ENCODE results near the gene TSKS.

Gene TSKS

GRCh38 chr19:49808711-49809159 is 45.6 kb upstream of the TSKS start:
- H2BK5ac ChIP-seq (ENCODE audit: low read length) = no peak overlapping the region
- no peak overlapping the region for H2BK120ac ChIP-seq (ENCODE audit: low read depth, low read length)
- no peaks in the 10 kb centered on the region for H3K79me1 ChIP-seq (ENCODE audit: low read length)
- H3K4ac ChIP-seq (ENCODE audit: low read depth, low read length) = no peak overlapping the region
- H3K4me1 ChIP-seq (ENCODE audit: control insufficient read depth, low read depth, low read length) = peaks cover 4% of the 10 kb centered on the region
- no CpG with 5 or more reads among the region's 31 CpGs for WGBS (ENCODE audit: extremely low coverage, insufficient coverage, low lambda C conversion rate)
- H2BK15ac ChIP-seq (replicated peaks; ENCODE audit: low read depth) = no peak overlapping the region
- H4K8ac ChIP-seq (ENCODE audit: low read depth, low read length) = no peak overlapping the region
- H3K9ac ChIP-seq (ENCODE audit: low read length) = peak overlapping the region; percentile 74
- H3K36me3 ChIP-seq (ENCODE audit: control insufficient read depth, insufficient read depth, low read length) = no peaks in the 10 kb centered on the region
- H3K27ac ChIP-seq (ENCODE audit: low read depth, low read length) = no peak overlapping the region
- no peaks in the 10 kb centered on the region for H3K27me3 ChIP-seq (ENCODE audit: insufficient read depth, low read length, poor library complexity)
- peak overlapping the region; percentile 82 for H3K4me2 ChIP-seq (ENCODE audit: low read length)
- peak; percentile 96 for DNase-seq
- peak overlapping the region; percentile 75 for H3K56ac ChIP-seq (ENCODE audit: low read length)
- no peak overlapping the region for H3K4me3 ChIP-seq (ENCODE audit: low read length)
- H4K5ac ChIP-seq (ENCODE audit: low read length) = no peak overlapping the region
- no peaks in the 10 kb centered on the region for H3K79me2 ChIP-seq (ENCODE audit: control insufficient read depth, insufficient read depth, low read length)
- no peak overlapping the region for H3K18ac ChIP-seq (ENCODE audit: low read length)
- H2AK5ac ChIP-seq (ENCODE audit: low read length) = no peak overlapping the region
- no peak overlapping the region for H3K23ac ChIP-seq (ENCODE audit: low read length)

GRCh38 chr19:49807904-49808675 is 45.0 kb upstream of the TSKS start:
- no peak overlapping the region for H3K23ac ChIP-seq (ENCODE audit: low read length)
- H3K9ac ChIP-seq (ENCODE audit: low read length) = peak overlapping the region; percentile 23
- H3K27ac ChIP-seq (ENCODE audit: low read depth, low read length) = no peak overlapping the region
- no peaks in the 10 kb centered on the region for H3K36me3 ChIP-seq (ENCODE audit: control insufficient read depth, insufficient read depth, low read length)
- no peak overlapping the region for H2BK15ac ChIP-seq (replicated peaks; ENCODE audit: low read depth)
- H3K56ac ChIP-seq (ENCODE audit: low read length) = no peak overlapping the region
- H2BK120ac ChIP-seq (ENCODE audit: low read depth, low read length) = no peak overlapping the region
- H2AK5ac ChIP-seq (ENCODE audit: low read length) = no peak overlapping the region
- H3K4me3 ChIP-seq (ENCODE audit: low read length) = no peak overlapping the region
- no peaks in the 10 kb centered on the region for H3K79me2 ChIP-seq (ENCODE audit: control insufficient read depth, insufficient read depth, low read length)
- H4K8ac ChIP-seq (ENCODE audit: low read depth, low read length) = no peak overlapping the region
- peak overlapping the region; percentile 0 for H3K4me2 ChIP-seq (ENCODE audit: low read length)
- no peaks in the 10 kb centered on the region for H3K79me1 ChIP-seq (ENCODE audit: low read length)
- no peaks in the 10 kb centered on the region for H3K27me3 ChIP-seq (ENCODE audit: insufficient read depth, low read length, poor library complexity)
- no peak overlapping the region for H3K4ac ChIP-seq (ENCODE audit: low read depth, low read length)
- no peak overlapping the region for H4K5ac ChIP-seq (ENCODE audit: low read length)
- H3K4me1 ChIP-seq (ENCODE audit: control insufficient read depth, low read depth, low read length) = peaks cover 4% of the 10 kb centered on the region
- no peak overlapping the region for H3K18ac ChIP-seq (ENCODE audit: low read length)
- WGBS (ENCODE audit: extremely low coverage, insufficient coverage, low lambda C conversion rate) = no CpG with 5 or more reads among the region's 20 CpGs
- DNase-seq = no peak
- no peak overlapping the region for H2BK5ac ChIP-seq (ENCODE audit: low read length)

- Histone ChIP-seq H3K9ac (ENCODE audit: low read length) (no peak overlapping the region), H3K36me3 (ENCODE audit: control insufficient read depth, insufficient read depth, low read length) (no peaks in the 10 kb centered on the region), H2AK5ac (ENCODE audit: low read length) (no peak overlapping the region), H4K8ac (ENCODE audit: low read depth, low read length) (no peak overlapping the region), H3K4me3 (ENCODE audit: low read length) (no peak overlapping the region), H3K23ac (ENCODE audit: low read length) (no peak overlapping the region), H2BK5ac (ENCODE audit: low read length) (no peak overlapping the region), H3K56ac (ENCODE audit: low read length) (no peak overlapping the region), H2BK15ac (replicated peaks; ENCODE audit: low read depth) (no peak overlapping the region), H3K18ac (ENCODE audit: low read length) (no peak overlapping the region), H3K4me2 (ENCODE audit: low read length) (no peak overlapping the region), H3K4ac (ENCODE audit: low read depth, low read length) (no peak overlapping the region), H3K27ac (ENCODE audit: low read depth, low read length) (no peak overlapping the region), H3K4me1 (ENCODE audit: control insufficient read depth, low read depth, low read length) (peaks cover 4% of the 10 kb centered on the region), H3K79me2 (ENCODE audit: control insufficient read depth, insufficient read depth, low read length) (no peaks in the 10 kb centered on the region), H4K5ac (ENCODE audit: low read length) (no peak overlapping the region), H3K79me1 (ENCODE audit: low read length) (no peaks in the 10 kb centered on the region), H3K27me3 (ENCODE audit: insufficient read depth, low read length, poor library complexity) (no peaks in the 10 kb centered on the region), H2BK120ac (ENCODE audit: low read depth, low read length) (no peak overlapping the region)
- no CpG with 5 or more reads among the region's 18 CpGs for WGBS (ENCODE audit: extremely low coverage, insufficient coverage, low lambda C conversion rate)
- no peak for DNase-seq
Measured at GRCh38 chr19:49807058-49807903, 44.2 kb upstream of the TSKS start.

- Histone ChIP-seq H3K36me3 (ENCODE audit: control insufficient read depth, insufficient read depth, low read length) (no peaks in the 10 kb centered on the region), H3K4me3 (ENCODE audit: low read length) (no peak overlapping the region), H3K9ac (ENCODE audit: low read length) (no peak overlapping the region), H4K5ac (ENCODE audit: low read length) (no peak overlapping the region), H3K4ac (ENCODE audit: low read depth, low read length) (no peak overlapping the region), H3K4me1 (ENCODE audit: control insufficient read depth, low read depth, low read length) (peaks cover 4% of the 10 kb centered on the region), H3K79me2 (ENCODE audit: control insufficient read depth, insufficient read depth, low read length) (no peaks in the 10 kb centered on the region), H2BK120ac (ENCODE audit: low read depth, low read length) (no peak overlapping the region), H3K4me2 (ENCODE audit: low read length) (no peak overlapping the region), H4K8ac (ENCODE audit: low read depth, low read length) (no peak overlapping the region), H3K18ac (ENCODE audit: low read length) (no peak overlapping the region), H3K27me3 (ENCODE audit: insufficient read depth, low read length, poor library complexity) (no peaks in the 10 kb centered on the region), H2BK5ac (ENCODE audit: low read length) (no peak overlapping the region), H3K23ac (ENCODE audit: low read length) (no peak overlapping the region), H2BK15ac (replicated peaks; ENCODE audit: low read depth) (no peak overlapping the region), H3K56ac (ENCODE audit: low read length) (no peak overlapping the region), H2AK5ac (ENCODE audit: low read length) (no peak overlapping the region), H3K27ac (ENCODE audit: low read depth, low read length) (no peak overlapping the region), H3K79me1 (ENCODE audit: low read length) (no peaks in the 10 kb centered on the region)
- DNase-seq = no peak
- no CpG with 5 or more reads among the region's 8 CpGs for WGBS (ENCODE audit: extremely low coverage, insufficient coverage, low lambda C conversion rate)
Measured at GRCh38 chr19:49806620-49806959, 43.5 kb upstream of the TSKS start.

GRCh38 chr19:49805822-49806619 is 42.9 kb upstream of the TSKS start:
- H3K79me2 ChIP-seq (ENCODE audit: control insufficient read depth, insufficient read depth, low read length) = no peaks in the 10 kb centered on the region
- H4K5ac ChIP-seq (ENCODE audit: low read length) = no peak overlapping the region

More at GRCh38 chr19:49805822-49806619, 42.9 kb upstream of the TSKS start:
- Histone ChIP-seq H3K36me3 (ENCODE audit: control insufficient read depth, insufficient read depth, low read length) (no peaks in the 10 kb centered on the region), H3K18ac (ENCODE audit: low read length) (no peak overlapping the region), H3K4ac (ENCODE audit: low read depth, low read length) (no peak overlapping the region), H3K9ac (ENCODE audit: low read length) (no peak overlapping the region), H3K23ac (ENCODE audit: low read length) (no peak overlapping the region), H3K4me3 (ENCODE audit: low read length) (no peak overlapping the region), H2BK15ac (replicated peaks; ENCODE audit: low read depth) (no peak overlapping the region), H2BK120ac (ENCODE audit: low read depth, low read length) (no peak overlapping the region), H3K56ac (ENCODE audit: low read length) (no peak overlapping the region), H3K27me3 (ENCODE audit: insufficient read depth, low read length, poor library complexity) (no peaks in the 10 kb centered on the region), H2BK5ac (ENCODE audit: low read length) (no peak overlapping the region), H3K79me1 (ENCODE audit: low read length) (no peaks in the 10 kb centered on the region), H3K4me2 (ENCODE audit: low read length) (no peak overlapping the region), H3K27ac (ENCODE audit: low read depth, low read length) (no peak overlapping the region), H2AK5ac (ENCODE audit: low read length) (no peak overlapping the region), H3K4me1 (ENCODE audit: control insufficient read depth, low read depth, low read length) (peaks cover 4% of the 10 kb centered on the region), H4K8ac (ENCODE audit: low read depth, low read length) (no peak overlapping the region)
- no peak for DNase-seq
- WGBS (ENCODE audit: extremely low coverage, insufficient coverage, low lambda C conversion rate) = 100% methylated on average over 1 of the region's 20 CpGs
